ENCODE data around the gene PPM1F.

DNA sequence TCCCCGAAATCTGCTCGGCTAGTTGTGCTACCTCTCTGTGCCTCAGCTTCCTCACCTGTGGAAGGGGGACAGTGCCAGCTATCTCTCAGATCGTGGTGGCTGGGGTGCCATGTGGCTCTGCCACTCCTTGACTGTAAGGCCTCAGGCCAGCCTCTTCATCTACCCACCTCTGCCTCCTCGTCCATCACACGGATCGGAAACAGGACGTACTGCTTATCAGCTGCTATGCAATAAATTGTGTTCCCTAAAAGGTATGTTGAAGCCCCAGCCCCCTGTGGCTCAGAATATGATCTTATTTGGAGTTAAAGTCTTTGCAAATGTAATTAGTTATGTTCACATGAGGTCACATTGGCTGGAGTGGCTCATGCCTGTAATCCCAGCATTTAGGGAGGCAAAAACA lies 7.8 kb downstream of the PPM1F start:
- TF ChIP-seq ZNF232 (CRISPR knock-in tag; IDR thresholded peaks at IDR 0.05), result no peak
- TF ChIP-seq, protein P1, sequence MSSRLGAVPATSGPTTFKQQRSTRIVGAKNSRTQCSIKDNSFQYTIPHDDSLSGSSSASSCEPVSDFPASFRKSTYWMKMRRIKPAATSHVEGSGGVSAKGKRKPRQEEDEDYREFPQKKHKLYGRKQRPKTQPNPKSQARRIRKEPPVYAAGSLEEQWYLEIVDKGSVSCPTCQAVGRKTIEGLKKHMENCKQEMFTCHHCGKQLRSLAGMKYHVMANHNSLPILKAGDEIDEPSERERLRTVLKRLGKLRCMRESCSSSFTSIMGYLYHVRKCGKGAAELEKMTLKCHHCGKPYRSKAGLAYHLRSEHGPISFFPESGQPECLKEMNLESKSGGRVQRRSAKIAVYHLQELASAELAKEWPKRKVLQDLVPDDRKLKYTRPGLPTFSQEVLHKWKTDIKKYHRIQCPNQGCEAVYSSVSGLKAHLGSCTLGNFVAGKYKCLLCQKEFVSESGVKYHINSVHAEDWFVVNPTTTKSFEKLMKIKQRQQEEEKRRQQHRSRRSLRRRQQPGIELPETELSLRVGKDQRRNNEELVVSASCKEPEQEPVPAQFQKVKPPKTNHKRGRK (CRISPR knock-in tag; IDR thresholded peaks at IDR 0.05; ENCODE audit: borderline replicate concordance), result no peak
- TF ChIP-seq SMAD3 (CRISPR knock-in tag; IDR thresholded peaks at IDR 0.05; ENCODE audit: borderline replicate concordance), result no peak
- TF ChIP-seq, protein P2, sequence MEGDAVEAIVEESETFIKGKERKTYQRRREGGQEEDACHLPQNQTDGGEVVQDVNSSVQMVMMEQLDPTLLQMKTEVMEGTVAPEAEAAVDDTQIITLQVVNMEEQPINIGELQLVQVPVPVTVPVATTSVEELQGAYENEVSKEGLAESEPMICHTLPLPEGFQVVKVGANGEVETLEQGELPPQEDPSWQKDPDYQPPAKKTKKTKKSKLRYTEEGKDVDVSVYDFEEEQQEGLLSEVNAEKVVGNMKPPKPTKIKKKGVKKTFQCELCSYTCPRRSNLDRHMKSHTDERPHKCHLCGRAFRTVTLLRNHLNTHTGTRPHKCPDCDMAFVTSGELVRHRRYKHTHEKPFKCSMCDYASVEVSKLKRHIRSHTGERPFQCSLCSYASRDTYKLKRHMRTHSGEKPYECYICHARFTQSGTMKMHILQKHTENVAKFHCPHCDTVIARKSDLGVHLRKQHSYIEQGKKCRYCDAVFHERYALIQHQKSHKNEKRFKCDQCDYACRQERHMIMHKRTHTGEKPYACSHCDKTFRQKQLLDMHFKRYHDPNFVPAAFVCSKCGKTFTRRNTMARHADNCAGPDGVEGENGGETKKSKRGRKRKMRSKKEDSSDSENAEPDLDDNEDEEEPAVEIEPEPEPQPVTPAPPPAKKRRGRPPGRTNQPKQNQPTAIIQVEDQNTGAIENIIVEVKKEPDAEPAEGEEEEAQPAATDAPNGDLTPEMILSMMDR (IDR thresholded peaks at IDR 0.05), result no peak
- TF ChIP-seq, protein P3, sequence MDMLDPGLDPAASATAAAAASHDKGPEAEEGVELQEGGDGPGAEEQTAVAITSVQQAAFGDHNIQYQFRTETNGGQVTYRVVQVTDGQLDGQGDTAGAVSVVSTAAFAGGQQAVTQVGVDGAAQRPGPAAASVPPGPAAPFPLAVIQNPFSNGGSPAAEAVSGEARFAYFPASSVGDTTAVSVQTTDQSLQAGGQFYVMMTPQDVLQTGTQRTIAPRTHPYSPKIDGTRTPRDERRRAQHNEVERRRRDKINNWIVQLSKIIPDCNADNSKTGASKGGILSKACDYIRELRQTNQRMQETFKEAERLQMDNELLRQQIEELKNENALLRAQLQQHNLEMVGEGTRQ (CRISPR knock-in tag; IDR thresholded peaks at IDR 0.05), result no peak
- TF ChIP-seq, protein P4, sequence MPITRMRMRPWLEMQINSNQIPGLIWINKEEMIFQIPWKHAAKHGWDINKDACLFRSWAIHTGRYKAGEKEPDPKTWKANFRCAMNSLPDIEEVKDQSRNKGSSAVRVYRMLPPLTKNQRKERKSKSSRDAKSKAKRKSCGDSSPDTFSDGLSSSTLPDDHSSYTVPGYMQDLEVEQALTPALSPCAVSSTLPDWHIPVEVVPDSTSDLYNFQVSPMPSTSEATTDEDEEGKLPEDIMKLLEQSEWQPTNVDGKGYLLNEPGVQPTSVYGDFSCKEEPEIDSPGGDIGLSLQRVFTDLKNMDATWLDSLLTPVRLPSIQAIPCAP (CRISPR knock-in tag; IDR thresholded peaks at IDR 0.05), result no peak
- TF ChIP-seq TCF7 (CRISPR knock-in tag; IDR thresholded peaks at IDR 0.05; ENCODE audit: low read depth), result no peak
- TF ChIP-seq, protein P5, sequence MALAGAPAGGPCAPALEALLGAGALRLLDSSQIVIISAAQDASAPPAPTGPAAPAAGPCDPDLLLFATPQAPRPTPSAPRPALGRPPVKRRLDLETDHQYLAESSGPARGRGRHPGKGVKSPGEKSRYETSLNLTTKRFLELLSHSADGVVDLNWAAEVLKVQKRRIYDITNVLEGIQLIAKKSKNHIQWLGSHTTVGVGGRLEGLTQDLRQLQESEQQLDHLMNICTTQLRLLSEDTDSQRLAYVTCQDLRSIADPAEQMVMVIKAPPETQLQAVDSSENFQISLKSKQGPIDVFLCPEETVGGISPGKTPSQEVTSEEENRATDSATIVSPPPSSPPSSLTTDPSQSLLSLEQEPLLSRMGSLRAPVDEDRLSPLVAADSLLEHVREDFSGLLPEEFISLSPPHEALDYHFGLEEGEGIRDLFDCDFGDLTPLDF (CRISPR knock-in tag; IDR thresholded peaks at IDR 0.05), result no peak
- no peak for TF ChIP-seq ZNF671 (CRISPR knock-in tag; IDR thresholded peaks at IDR 0.05)
